SJSA1 (cell line): ENCODE measurements around the gene CTDP1. TPM values are rescaled to one million over a fixed set of nuclear protein-coding genes. Genes with fewer than 3 reads are reported as not detected.
"Not testable (repeated sequence)": the region's sequence is repeated elsewhere in the genome, so short reads cannot be mapped to it uniquely, and the experiment has no call there.

Experiments used
- DNase-seq, 2 experiments: peaks; one replicate each; pipeline ENCODE4 v3.0.0-alpha.2; 2015 to 2020; ENCODE audit warnings: low spot score in 2 of 2, low read depth in 1 of 2
- H3K27ac ChIP-seq: fragments of 250-450 bp; sonication (Bioruptor Pico); 2 replicates; pipeline ENCODE4 v1.5.1; 2020; ENCODE audit warnings: mild to moderate bottlenecking, moderate library complexity
- H3K27me3 ChIP-seq: fragments of 250-450 bp; sonication (Bioruptor Pico); replicated peaks from 2 replicates; pipeline ENCODE4 v1.5.1; 2020; ENCODE audit warnings: mild to moderate bottlenecking, moderate library complexity
- H3K36me3 ChIP-seq: fragments of 250-450 bp; sonication (Bioruptor Pico); 2 replicates; pipeline ENCODE4 v1.5.1; 2020; ENCODE audit warnings: mild to moderate bottlenecking
- H3K4me1 ChIP-seq: fragments of 250-450 bp; sonication (Bioruptor Pico); replicated peaks from 2 replicates; pipeline ENCODE4 v1.6.1; 2021; ENCODE audit warnings: mild to moderate bottlenecking
- H3K4me3 ChIP-seq: fragments of 250-450 bp; sonication (Bioruptor Pico); 2 replicates; pipeline ENCODE4 v1.5.1; 2020; ENCODE audit warnings: mild to moderate bottlenecking
- H3K9me3 ChIP-seq: fragments of 250-450 bp; sonication (Bioruptor Pico); replicated peaks from 2 replicates; pipeline ENCODE4 v1.5.1; 2020; ENCODE audit warnings: mild to moderate bottlenecking
- total RNA-seq: library from RNA; depleted of rRNA; stranded (reverse); fragments of >200 nt; shearing (Covaris generic); gene quantifications from 2 replicates; pipeline ENCODE4 v1.2.3, GENCODE V29; 2014

The CTDP1 gene
- total RNA-seq, 1 experiment from 2014 or later = 23.0 TPM

DNA sequence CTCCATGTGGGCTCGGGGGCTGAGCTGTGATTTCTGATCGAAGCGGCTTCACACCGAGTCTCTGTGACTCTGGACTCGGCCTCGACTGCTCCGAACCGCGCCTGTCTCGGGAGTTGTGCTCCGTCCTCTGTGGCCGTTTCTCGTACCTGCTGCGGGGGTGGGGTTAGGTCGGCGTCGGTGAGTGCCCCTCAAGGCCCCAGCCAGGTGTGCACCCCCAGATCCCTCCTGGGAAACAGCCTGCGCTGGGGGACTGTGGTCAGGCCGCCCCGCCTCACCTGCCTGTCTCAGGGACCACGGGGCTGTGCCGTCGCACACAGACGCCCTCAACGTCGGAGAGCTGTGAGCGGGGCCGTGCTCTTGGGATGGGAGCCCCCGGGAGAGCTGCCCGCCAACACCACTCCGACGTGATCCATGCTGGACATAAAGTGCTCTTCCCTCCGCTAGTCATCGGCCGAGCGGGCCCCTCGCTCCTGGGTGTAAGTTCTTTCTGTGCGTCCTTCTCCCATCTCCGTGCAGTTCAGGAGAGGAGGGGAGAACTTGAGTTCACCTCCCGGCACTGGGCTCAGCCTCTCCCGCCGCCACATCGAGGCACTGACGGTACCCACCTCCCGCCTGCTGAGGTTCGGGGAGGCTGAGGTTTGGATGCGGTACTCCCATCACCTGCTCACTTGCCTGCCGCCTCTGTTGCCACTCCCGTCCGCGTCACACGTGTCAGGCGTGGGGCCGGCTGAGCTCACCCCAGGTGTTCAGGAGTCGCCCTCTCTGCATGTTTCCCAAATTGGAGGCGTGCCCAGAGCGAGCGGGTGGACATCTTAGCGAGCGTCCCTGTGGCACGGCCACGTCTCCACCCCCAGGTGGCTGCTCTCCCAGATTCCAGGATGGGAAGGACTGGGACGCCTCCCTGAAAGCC lies 55.7 kb downstream of the CTDP1 start:
- Histone ChIP-seq H3K4me3 (no peak overlapping the region), H3K27ac (no peak overlapping the region), H3K9me3 (peaks cover 23% of the 10 kb centered on the region), H3K4me1 (no peaks in the 10 kb centered on the region), H3K27me3 (no peaks in the 10 kb centered on the region), H3K36me3 (peaks cover 73% of the 10 kb centered on the region)
- no peak for DNase-seq

DNA sequence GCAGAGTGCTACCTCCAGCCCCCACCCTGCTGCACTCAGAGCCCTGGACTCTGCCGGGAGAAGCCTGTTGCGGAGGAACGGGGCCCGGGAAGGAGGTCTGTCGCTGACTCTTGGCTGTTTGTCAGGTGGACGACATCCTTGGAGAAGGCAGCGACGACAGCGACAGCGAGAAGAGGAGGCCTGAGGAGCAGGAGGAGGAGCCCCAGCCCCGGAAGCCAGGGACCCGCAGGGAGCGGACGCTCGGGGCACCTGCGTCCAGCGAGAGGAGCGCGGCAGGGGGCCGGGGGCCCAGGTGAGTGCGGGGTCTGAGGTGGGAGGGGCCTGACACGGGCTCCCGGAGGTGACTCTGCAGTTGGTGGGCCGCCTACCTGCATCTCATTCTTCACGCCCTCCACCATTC lies 56.6 kb downstream of the CTDP1 start:
- no peaks in the 10 kb centered on the region for H3K4me1 ChIP-seq
- H3K27ac ChIP-seq = no peak overlapping the region
- no peak overlapping the region for H3K4me3 ChIP-seq
- H3K36me3 ChIP-seq = peaks cover 71% of the 10 kb centered on the region
- H3K9me3 ChIP-seq = peaks cover 18% of the 10 kb centered on the region
- no peak for DNase-seq
- H3K27me3 ChIP-seq = no peaks in the 10 kb centered on the region

DNA sequence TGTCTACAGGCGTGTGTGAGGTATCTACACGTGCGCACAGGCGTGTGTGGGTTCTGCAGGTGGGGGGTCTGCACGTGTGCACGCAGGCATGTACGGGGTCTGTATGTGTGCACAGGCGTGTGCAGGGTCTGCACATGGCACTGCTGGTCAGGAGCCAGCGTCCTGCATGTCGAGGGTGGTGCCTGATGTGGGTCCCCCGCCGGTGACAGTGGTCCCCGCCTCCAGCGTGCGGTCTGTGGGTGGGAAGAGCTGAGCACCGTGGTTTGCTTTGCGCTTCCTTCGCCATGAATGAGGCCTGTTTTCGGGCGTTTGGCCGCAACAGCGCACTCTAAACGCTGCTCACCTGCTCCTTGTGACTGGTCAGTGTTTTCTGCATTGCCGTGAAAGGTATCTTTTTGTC lies 57.2 kb downstream of the CTDP1 start:
- Histone ChIP-seq H3K4me3 (no peak overlapping the region), H3K9me3 (peaks cover 16% of the 10 kb centered on the region), H3K36me3 (peaks cover 70% of the 10 kb centered on the region)

DNA sequence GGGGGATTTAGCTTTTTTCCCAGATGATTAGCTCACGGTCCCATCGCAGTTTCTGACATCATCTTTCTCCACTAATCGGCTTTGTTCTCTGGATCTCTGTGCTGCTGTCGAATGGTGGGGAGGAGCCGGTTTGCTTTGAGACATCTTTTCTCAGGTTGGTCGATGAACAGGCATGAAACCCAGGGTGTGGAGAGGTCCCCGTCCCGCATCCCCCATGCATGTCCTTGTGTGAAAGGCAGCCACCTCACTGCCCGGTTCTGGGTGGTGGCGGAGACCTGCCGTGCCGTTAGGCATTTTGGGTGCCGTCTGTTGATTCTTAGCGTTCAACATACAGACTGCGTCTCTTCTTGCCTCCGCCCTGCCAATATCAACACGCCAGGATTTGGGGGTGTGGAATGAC lies 57.8 kb downstream of the CTDP1 start:
- Histone ChIP-seq H3K36me3 (peaks cover 69% of the 10 kb centered on the region), H3K4me3 (no peak overlapping the region), H3K4me1 (no peaks in the 10 kb centered on the region), H3K9me3 (peaks cover 16% of the 10 kb centered on the region), H3K27me3 (no peaks in the 10 kb centered on the region), H3K27ac (no peak overlapping the region)
- no peak for DNase-seq

More for the DNA sequence above, 57.2 kb downstream of the CTDP1 start:
- DNase-seq = no peak
- Histone ChIP-seq H3K4me1 (no peaks in the 10 kb centered on the region), H3K27me3 (no peaks in the 10 kb centered on the region), H3K27ac (no peak overlapping the region)

DNA sequence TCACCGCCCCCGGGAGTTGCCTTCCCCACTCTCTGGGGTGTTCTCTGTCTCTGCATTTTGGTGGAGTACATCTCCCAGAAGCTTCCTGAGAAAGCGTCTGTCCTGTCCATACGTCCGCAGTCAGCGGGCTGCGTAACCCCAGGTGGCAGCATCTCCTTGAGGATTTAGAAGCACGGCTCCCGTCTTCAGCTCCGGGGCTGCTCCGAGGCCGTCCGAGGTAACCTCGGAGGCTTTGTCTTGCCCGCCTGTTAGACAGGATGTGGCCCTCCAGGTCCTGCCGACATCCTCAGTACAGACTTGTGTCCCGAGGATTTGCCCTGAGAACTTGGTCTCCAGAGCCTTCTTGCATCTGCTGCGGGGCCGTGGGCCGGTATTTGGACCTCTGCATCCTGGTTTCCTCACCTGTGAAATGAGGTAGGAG lies 58.4 kb downstream of the CTDP1 start:
- H3K36me3 ChIP-seq = peaks cover 68% of the 10 kb centered on the region
- no peaks in the 10 kb centered on the region for H3K27me3 ChIP-seq
- DNase-seq = no peak
- no peaks in the 10 kb centered on the region for H3K4me1 ChIP-seq
- peaks cover 11% of the 10 kb centered on the region for H3K9me3 ChIP-seq
- H3K4me3 ChIP-seq = no peak overlapping the region
- no peak overlapping the region for H3K27ac ChIP-seq

DNA sequence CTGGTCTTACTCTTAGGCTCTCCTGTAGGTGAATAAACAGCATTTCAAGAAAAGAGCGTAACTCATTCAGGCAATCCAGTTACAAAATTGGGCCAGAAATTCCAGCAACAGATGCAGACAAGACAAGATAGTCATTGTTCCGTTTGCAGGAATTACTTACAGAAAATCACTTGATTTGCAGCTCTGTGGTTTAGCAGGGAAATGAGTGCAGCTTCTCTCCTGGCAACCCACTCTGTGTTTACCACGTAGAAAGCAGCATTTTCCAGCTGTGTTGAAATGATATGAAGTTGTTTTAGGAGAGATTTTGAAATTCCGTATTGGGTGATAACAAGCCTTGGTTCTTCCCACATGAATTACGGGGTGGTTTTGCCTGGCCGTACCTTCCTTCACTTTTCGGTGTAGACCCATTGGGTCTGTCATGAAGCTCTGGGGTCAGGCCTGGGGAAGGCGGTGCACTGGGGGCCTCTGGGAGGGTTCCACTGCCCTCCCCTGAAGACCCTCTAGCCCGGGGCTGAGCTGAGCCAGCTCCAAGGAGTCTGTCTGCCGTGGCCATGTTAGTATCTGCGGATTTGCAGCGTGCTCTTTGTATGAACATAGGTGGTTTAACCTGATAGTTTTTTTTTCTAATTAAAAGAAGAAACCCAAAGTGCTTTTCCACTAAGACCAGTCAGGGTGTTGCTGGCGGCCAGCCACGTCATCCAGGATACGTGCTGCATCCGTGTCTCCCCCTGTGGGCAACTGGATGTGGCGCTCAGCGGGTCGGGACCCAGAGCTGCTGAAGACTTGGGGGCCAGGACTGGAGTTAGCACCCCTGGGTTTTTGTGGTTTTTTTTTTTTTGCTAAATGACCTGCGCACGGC lies 59.2 kb downstream of the CTDP1 start:
- peaks cover 7% of the 10 kb centered on the region; the same call in 1 of the 2 replicates for H3K9me3 ChIP-seq
- no peak for DNase-seq
- H3K4me1 ChIP-seq = no peaks in the 10 kb centered on the region
- no peak overlapping the region for H3K27ac ChIP-seq
- peaks cover 63% of the 10 kb centered on the region for H3K36me3 ChIP-seq
- H3K27me3 ChIP-seq = no peaks in the 10 kb centered on the region
- H3K4me3 ChIP-seq = no peak overlapping the region

DNA sequence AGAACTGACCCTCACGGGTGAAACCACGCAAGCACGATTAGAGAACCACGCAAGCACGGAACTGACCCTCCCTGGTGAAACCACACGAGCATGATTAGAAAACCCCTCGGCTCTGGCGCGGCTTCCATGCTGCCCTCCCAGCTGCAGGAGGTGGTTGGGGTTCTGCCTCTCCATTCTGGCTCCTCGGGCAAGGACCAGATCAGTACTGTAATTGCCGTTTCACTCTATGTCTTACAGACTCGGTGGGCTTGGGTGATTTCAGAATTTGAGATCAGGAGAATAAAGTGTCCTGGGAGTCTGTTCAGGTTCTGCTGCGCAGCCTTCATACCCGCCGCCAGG lies 59.8 kb downstream of the CTDP1 start:
- Histone ChIP-seq H3K4me3 (no peak overlapping the region), H3K36me3 (peaks cover 57% of the 10 kb centered on the region), H3K27ac (no peak overlapping the region), H3K4me1 (no peaks in the 10 kb centered on the region), H3K27me3 (no peaks in the 10 kb centered on the region), H3K9me3 (peaks cover 5% of the 10 kb centered on the region; the same call in 1 of the 2 replicates)
- no peak for DNase-seq

DNA sequence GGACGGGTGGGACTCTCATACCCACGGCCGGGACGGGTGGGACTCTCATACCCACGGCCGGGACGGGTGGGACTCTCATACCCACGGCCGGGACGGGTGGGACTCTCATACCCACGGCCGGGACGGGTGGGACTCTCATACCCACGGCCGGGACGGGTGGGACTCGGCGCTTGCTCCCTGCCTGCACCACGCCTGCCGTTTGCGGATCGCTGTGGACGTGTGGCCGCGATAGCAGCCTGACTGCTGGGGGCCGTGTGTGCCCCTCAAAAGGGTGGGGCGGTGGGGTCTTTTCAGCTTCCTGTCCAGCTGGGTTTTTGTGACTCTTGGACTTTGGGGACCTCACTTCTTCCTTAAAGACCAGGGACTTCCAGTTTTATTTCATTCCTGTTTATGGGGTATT lies 60.4 kb downstream of the CTDP1 start:
- H3K27me3 ChIP-seq, H3K4me1 ChIP-seq, H3K9me3 ChIP-seq, H3K4me3 ChIP-seq, DNase-seq, H3K27ac ChIP-seq: not testable (repeated sequence)
- peaks cover 50% of the 10 kb centered on the region for H3K36me3 ChIP-seq

DNA sequence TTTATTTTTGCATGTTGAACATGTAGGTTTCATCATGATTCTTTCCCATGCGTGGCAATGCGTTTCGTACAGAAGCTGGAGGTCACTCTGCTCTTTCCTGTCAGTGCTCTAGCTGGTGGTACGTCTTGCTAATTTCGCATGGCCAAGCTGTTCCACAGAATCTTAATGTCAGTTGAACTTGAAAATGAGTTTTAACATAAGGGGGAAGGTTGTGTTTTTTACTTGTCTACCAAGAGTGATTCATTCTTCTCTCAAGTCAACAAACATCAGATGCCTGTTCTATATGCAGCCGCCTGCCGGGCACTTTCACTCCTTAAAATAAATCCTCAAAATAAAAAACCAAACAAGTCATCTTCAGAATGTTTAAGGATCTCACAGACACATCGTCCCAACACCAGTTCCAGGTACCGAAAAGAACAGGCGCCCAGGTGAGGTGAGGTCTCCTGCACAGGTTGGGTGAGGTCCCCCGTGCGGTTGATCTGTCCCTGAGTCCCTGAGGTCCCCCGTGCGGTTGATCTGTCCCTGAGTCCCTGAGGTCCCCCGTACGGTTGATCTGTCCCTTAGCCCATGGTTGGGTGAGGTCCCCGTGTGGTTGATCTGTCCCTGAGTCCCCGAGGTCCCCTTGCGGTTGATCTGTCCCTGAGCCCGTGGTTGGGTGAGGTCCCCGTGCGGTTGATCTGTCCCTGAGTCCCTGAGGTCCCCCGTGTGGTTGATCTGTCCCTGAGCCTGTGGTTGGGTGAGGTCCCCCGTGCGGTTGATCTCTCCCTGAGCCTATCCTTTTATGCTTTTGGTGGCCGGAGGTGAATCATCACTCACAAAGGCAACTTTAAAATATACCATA lies 61.1 kb downstream of the CTDP1 start:
- no peak for DNase-seq
- H3K27ac ChIP-seq = no peak overlapping the region

DNA sequence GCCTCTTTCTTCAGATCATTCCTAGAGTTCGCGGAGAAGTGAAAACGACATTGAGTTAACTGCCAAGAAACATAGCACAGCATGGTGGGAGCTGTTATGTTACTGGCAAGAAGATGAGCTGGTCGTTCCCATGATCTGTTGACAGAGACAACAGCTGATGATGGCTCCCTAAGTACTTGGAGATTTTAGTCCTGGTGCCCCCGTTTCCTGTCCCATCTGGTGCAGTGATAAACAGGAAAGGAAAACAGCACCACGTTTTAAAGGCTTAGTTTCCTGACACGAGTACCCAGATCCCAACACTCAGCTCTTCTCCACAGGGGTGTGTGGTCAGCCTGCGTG lies 61.7 kb downstream of the CTDP1 start:
- Histone ChIP-seq H3K36me3 (peaks cover 38% of the 10 kb centered on the region), H3K4me1 (no peaks in the 10 kb centered on the region), H3K27ac (no peak overlapping the region), H3K27me3 (no peaks in the 10 kb centered on the region), H3K4me3 (no peak overlapping the region), H3K9me3 (no peaks in the 10 kb centered on the region)
- DNase-seq = no peak

More for the DNA sequence above, 61.1 kb downstream of the CTDP1 start:
- no peak overlapping the region for H3K4me3 ChIP-seq
- no peaks in the 10 kb centered on the region for H3K9me3 ChIP-seq
- no peaks in the 10 kb centered on the region for H3K27me3 ChIP-seq
- no peaks in the 10 kb centered on the region for H3K4me1 ChIP-seq
- peaks cover 43% of the 10 kb centered on the region for H3K36me3 ChIP-seq

DNA sequence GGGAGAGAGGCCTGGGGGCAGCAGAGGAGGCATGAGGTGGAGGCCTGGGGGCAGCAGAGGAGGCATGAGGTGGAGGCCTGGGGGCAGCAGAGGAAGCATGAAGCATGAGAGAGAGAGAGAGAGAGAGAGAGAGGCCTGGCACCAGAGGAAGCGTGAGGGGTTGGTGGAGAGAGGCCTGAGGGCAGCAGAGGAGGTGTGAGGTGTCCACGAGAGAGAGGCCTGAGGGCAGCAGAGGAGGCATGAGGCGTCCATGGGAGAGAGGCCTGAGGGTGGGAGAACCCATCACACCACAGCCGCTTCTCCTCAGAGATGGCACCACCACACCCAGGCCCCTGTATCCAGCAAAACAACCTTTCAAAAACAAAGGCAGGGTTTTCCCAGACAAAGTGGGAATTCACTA lies 62.5 kb downstream of the CTDP1 start:
- H3K27me3 ChIP-seq = no peaks in the 10 kb centered on the region
- no peak overlapping the region for H3K27ac ChIP-seq
- no peak for DNase-seq
- H3K36me3 ChIP-seq = peaks cover 32% of the 10 kb centered on the region
- no peaks in the 10 kb centered on the region for H3K4me1 ChIP-seq
- H3K9me3 ChIP-seq = no peaks in the 10 kb centered on the region
- no peak overlapping the region for H3K4me3 ChIP-seq

DNA sequence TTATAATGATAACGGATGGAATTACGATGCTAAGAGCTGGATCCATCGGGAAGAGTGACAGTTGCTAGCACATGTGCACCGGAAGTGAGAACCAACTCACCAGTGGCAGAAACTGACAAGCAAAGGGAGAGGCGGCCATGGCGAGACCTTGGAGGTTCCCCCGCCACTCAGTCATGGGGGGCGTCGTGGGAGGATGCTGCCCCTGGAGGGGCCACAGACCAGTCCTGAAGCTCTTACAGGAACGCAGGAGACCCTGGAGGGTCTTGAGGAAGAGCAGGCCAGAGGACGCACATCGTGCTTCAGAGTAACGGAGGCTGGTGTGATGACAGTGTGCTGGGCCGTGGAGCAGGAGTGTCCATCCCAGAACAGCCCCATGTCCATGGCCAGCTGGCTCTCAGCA lies 65.0 kb downstream of the CTDP1 start:
- no peaks in the 10 kb centered on the region for H3K9me3 ChIP-seq
- no peak overlapping the region for H3K27ac ChIP-seq
- H3K27me3 ChIP-seq = no peaks in the 10 kb centered on the region
- DNase-seq = no peak
- H3K36me3 ChIP-seq = peaks cover 18% of the 10 kb centered on the region
- H3K4me1 ChIP-seq = no peaks in the 10 kb centered on the region
- no peak overlapping the region for H3K4me3 ChIP-seq

DNA sequence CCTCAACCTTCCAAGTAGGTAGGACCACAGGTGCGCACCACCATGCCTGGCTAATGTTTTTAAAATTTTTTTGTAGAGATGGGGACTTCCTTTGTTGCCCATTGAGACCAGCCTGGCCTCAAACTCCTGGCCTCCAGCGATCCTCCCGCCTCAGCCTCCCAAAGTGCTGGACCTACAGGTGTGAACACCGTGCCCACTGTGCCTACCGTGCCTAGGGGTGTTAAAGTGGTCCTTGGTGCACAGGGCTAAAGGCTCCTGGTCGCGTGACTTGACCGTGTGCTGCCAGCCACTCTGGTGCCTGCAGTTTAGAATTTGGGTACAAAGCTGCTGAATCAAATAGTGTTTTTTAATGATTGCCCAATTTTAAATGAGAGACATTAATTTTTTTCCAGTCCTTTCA lies 67.1 kb downstream of the CTDP1 start:
- peaks cover 6% of the 10 kb centered on the region; the same call in 1 of the 2 replicates for H3K36me3 ChIP-seq

More for the DNA sequence above, 67.1 kb downstream of the CTDP1 start:
- Histone ChIP-seq H3K9me3 (no peaks in the 10 kb centered on the region), H3K4me3 (no peak overlapping the region), H3K27me3 (no peaks in the 10 kb centered on the region), H3K27ac (no peak overlapping the region), H3K4me1 (no peaks in the 10 kb centered on the region)
- no peak for DNase-seq
